A549 (cell line): ENCODE results near the gene NR2E3. TPM values are rescaled to one million over a fixed set of nuclear protein-coding genes. Genes with fewer than 3 reads are reported as not detected.

Experiments
- ATAC-seq, 2 experiments: fragments of 200-7000 bp in 1 of 2; fragments of >200 bp in 1 of 2; cut with Nextera tagmentation in 1 of 2; cut with Tn5 transposase in 1 of 2; 3 replicates each; pipeline versions ENCODE4 v1.8.0 to v1.9.1; 2018 to 2020; ENCODE audit warnings: mild to moderate bottlenecking in 1 of 2, moderate library complexity in 1 of 2
- CTCF ChIA-PET: fragments of 300-600 bp; sonication (Branson Sonifier 250); formaldehyde crosslinking; extraction: SDS; loops from one replicate; lab custom pipeline; 2021; ENCODE audit warnings: antibody characterized with exemption, inconsistent platforms; lab: Yijun Ruan, JAX
- POLR2A ChIA-PET: fragments of 350-600 bp; formaldehyde crosslinking; extraction: SDS; loops from one replicate; lab custom pipeline; 2021; ENCODE audit warnings: antibody characterized with exemption, inconsistent platforms; lab: Yijun Ruan, JAX
- DNase-seq, 2 experiments: peaks; one replicate each; pipeline versions ENCODE4 v3.0.0 to v3.0.0-alpha.2; 2011 to 2016; ENCODE audit warnings: low read depth in 1 of 2, low spot score in 1 of 2
- FAIRE-seq: peaks from 2 replicates; lab custom pipeline; 2011; peaks lifted over from hg19 to GRCh38; lab: Jason Lieb, UNC
- H3K27ac ChIP-seq, 2 experiments: fragments of >200 bp; sonication (Bioruptor Twin); formaldehyde crosslinking; 3 replicates each; pipeline ENCODE4 v1.5.1; 2016 to 2017
- H3K4me1 ChIP-seq: fragments of >200 bp; sonication (Bioruptor Twin); formaldehyde crosslinking; 3 replicates; pipeline ENCODE4 v1.6.1; 2016
- H3K4me2 ChIP-seq: fragments of >200 bp; sonication (Bioruptor Twin); formaldehyde crosslinking; 3 replicates; pipeline ENCODE4 v1.6.1; 2016
- H3K4me3 ChIP-seq: fragments of >200 bp; sonication (Bioruptor Twin); formaldehyde crosslinking; 3 replicates; pipeline ENCODE4 v1.5.1; 2016
- H3K9me3 ChIP-seq: fragments of >200 bp; sonication (Bioruptor Twin); formaldehyde crosslinking; 3 replicates; pipeline ENCODE4 v1.6.1; 2016
- BCL3 ChIP-seq: fragments of >200 bp; sonication (Bioruptor Twin); formaldehyde crosslinking; IDR thresholded peaks from 3 replicates; pipeline ENCODE4 v1.6.1; 2016
- BHLHE40 ChIP-seq: IDR thresholded peaks from 2 replicates; pipeline ENCODE4 v1.6.1; 2012; ENCODE audit warnings: low read depth, low read length, inconsistent platforms
- CBX8 ChIP-seq: fragments of 200-600 bp; sonication (generic); IDR thresholded peaks from 2 replicates; pipeline ENCODE4 v1.6.1; 2016
- CTCF ChIP-seq: fragments of >200 bp; sonication (Bioruptor Twin); formaldehyde crosslinking; IDR thresholded peaks from 3 replicates; pipeline ENCODE4 v1.5.1; 2016
- EHF ChIP-seq: fragments of 250-450 bp; sonication (Bioruptor Pico); IDR thresholded peaks from 2 replicates; pipeline ENCODE4 v1.5.0; 2020; ENCODE audit warnings: mild to moderate bottlenecking
- EHMT2 ChIP-seq: fragments of 200-600 bp; sonication (generic); IDR thresholded peaks from 2 replicates; pipeline ENCODE4 v1.6.1; 2016; ENCODE audit warnings: antibody characterized with exemption, low read depth, mild to moderate bottlenecking, moderate library complexity
- ESRRA ChIP-seq: fragments of 150-350 bp; IDR thresholded peaks from 2 replicates; pipeline ENCODE4 v1.6.1; 2014; ENCODE audit warnings: mild to moderate bottlenecking, low read length, borderline replicate concordance
- FOSB ChIP-seq: fragments of 250-450 bp; sonication (Bioruptor Pico); IDR thresholded peaks from 2 replicates; pipeline ENCODE4 v1.5.0; 2020; ENCODE audit warnings: mild to moderate bottlenecking, moderate library complexity
- FOXS1 ChIP-seq: fragments of 250-450 bp; sonication (Bioruptor Pico); IDR thresholded peaks from 2 replicates; pipeline ENCODE4 v1.5.0; 2020; ENCODE audit warnings: mild to moderate bottlenecking, moderate library complexity
- HEYL ChIP-seq: fragments of 250-450 bp; sonication (Bioruptor Pico); IDR thresholded peaks from 2 replicates; pipeline ENCODE4 v1.8.0; 2021; ENCODE audit warnings: mild to moderate bottlenecking, moderate library complexity
- HOXA7 ChIP-seq: fragments of 250-450 bp; sonication (Bioruptor Pico); IDR thresholded peaks from 2 replicates; pipeline ENCODE4 v1.5.0; 2020; ENCODE audit warnings: mild to moderate bottlenecking, moderate library complexity
- HOXB13 ChIP-seq: fragments of 250-450 bp; sonication (Bioruptor Pico); IDR thresholded peaks from 2 replicates; pipeline ENCODE4 v1.5.0; 2020; ENCODE audit warnings: low read depth, mild to moderate bottlenecking, moderate library complexity
- HOXB5 ChIP-seq: fragments of 250-450 bp; sonication (Bioruptor Pico); IDR thresholded peaks from 2 replicates; pipeline ENCODE4 v1.5.0; 2020; ENCODE audit warnings: mild to moderate bottlenecking, moderate library complexity
- KDM5A ChIP-seq: fragments of 200-600 bp; sonication (generic); IDR thresholded peaks from 2 replicates; pipeline ENCODE4 v1.6.1; 2016; ENCODE audit warnings: antibody characterized with exemption, mild to moderate bottlenecking
- MAX ChIP-seq: IDR thresholded peaks from 2 replicates; pipeline ENCODE4 v1.6.1; 2012
- MAZ ChIP-seq: fragments of 150-350 bp; IDR thresholded peaks from 2 replicates; pipeline ENCODE4 v1.6.1; 2014; ENCODE audit warnings: antibody characterized with exemption, low read depth, low read length, borderline replicate concordance
- NFE2L2 ChIP-seq: fragments of 150-350 bp; conservative IDR thresholded peaks from 2 replicates; pipeline ENCODE4 v1.6.1; 2014; ENCODE audit warnings: low read length
- NR3C1 ChIP-seq: fragments of >200 bp; sonication (Bioruptor Twin); formaldehyde crosslinking; IDR thresholded peaks from 3 replicates; pipeline ENCODE4 v1.6.1; 2017
- RCOR1 ChIP-seq: fragments of 150-350 bp; IDR thresholded peaks from 2 replicates; pipeline ENCODE4 v1.6.1; 2014; ENCODE audit warnings: antibody characterized with exemption, low read length, low read depth
- RFX5 ChIP-seq: fragments of 450-650 bp; IDR thresholded peaks from 2 replicates; pipeline ENCODE4 v1.7.1; 2014; ENCODE audit warnings: antibody characterized with exemption, mild to moderate bottlenecking, moderate library complexity
- SMC3 ChIP-seq: fragments of >200 bp; sonication (Bioruptor Twin); formaldehyde crosslinking; IDR thresholded peaks from 3 replicates; pipeline ENCODE4 v1.6.1; 2018; ENCODE audit warnings: inconsistent platforms
- SREBF2 ChIP-seq: fragments of 450-650 bp; IDR thresholded peaks from 2 replicates; pipeline ENCODE4 v1.6.1; 2014; ENCODE audit warnings: mild to moderate bottlenecking, moderate library complexity
- USF2 ChIP-seq: fragments of 450-650 bp; IDR thresholded peaks from 2 replicates; pipeline ENCODE4 v1.6.1; 2014; ENCODE audit warnings: antibody characterized with exemption
- ZFP36 ChIP-seq: fragments of 450-650 bp; IDR thresholded peaks from 2 replicates; pipeline ENCODE4 v1.6.1; 2014; ENCODE audit warnings: borderline replicate concordance; ENCODE audit not compliant: partially characterized antibody
- ZNF302 ChIP-seq: fragments of 250-450 bp; sonication (Bioruptor Pico); IDR thresholded peaks from 2 replicates; pipeline ENCODE4 v1.9.0; 2021; ENCODE audit warnings: inconsistent platforms, mild to moderate bottlenecking, moderate library complexity
- ZSCAN20 ChIP-seq: fragments of 250-450 bp; sonication (Bioruptor Pico); IDR thresholded peaks from 2 replicates; pipeline ENCODE4 v1.8.0; 2022; ENCODE audit warnings: mild to moderate bottlenecking, moderate library complexity
- WGBS: methylation state at CpG from one replicate; pipeline ENCODE4 v1.1.6; 2017; ENCODE audit errors: missing lambda C conversion rate; 5-methylcytosine and 5-hydroxymethylcytosine counted together
- polyA plus RNA-seq, 4 experiments: library from polyadenylated mRNA; depleted of rRNA in 3 of 4; stranded (reverse); fragments of >200 nt; fragmentation: RNase III in 1 of 4; extraction: RNeasy Plus Mini Kit Qiagen cat#74134 plus additional on column Dnase treatment in 1 of 4; gene quantifications; 2 replicates in 3 of 4; 3 replicates in 1 of 4; pipeline ENCODE4 v1.2.3, GENCODE V29; 2011 to 2017

The NR2E3 gene
- polyA plus RNA-seq, 2 of the 4 experiments (the other 2 are of a cell fraction) = 0.13 to 0.79 TPM

GRCh38 chr15:71786673-71787072 lies 23.7 kb upstream of the NR2E3 start (continued):
- TF ChIP-seq BHLHE40 = no peak
- no peak for TF ChIP-seq FOSB (CRISPR knock-in tag)
- no peak for TF ChIP-seq NR3C1
- TF ChIP-seq HOXB5 (CRISPR knock-in tag) = no peak
- TF ChIP-seq NFE2L2 = no peak

- WGBS = 89% methylated on average over 15 of the region's 15 CpGs
- peak overlapping the region; percentile 7 to 34; a peak in 1 of 6 replicates for H3K27ac ChIP-seq
- no peaks in the 10 kb centered on the region for H3K9me3 ChIP-seq
- no peak for FAIRE-seq
- no peak for ATAC-seq
- peaks cover 32% of the 10 kb centered on the region for H3K4me1 ChIP-seq
- POLR2A ChIA-PET = no interaction called here
- H3K4me2 ChIP-seq = no peak overlapping the region
- TF ChIP-seq SREBF2 (no peak), MAX (no peak; the same call in 1 of the 2 replicates), EHMT2 (0 out of 2 replicates have a peak, but pooled peaks have one; percentile 35), NFE2L2 (no peak), CBX8 (no peak)
- TF ChIP-seq, all 56 proteins: peak for 1
- CTCF ChIA-PET = interaction anchor here (0.6 to 10.0 kb wide), 5 partner anchors 9 to 347 kb away, joined by 3 to 119 read pairs (median 39); no protein-coding TSS in a partner anchor
- DNase-seq = no peak
- no peak overlapping the region for H3K4me3 ChIP-seq
Measured at GRCh38 chr15:71788646-71789579, 21.4 kb upstream of the NR2E3 start.

- Histone ChIP-seq H3K27ac (peak overlapping the region; percentile 64 to 83; a peak in 5 of 6 replicates), H3K4me3 (no peak overlapping the region), H3K4me2 (peak overlapping the region; percentile 25; the same call in 1 of the 3 replicates), H3K9me3 (no peaks in the 10 kb centered on the region), H3K4me1 (peaks cover 32% of the 10 kb centered on the region)
- TF ChIP-seq KDM5A = no peak
- TF ChIP-seq ESRRA = no peak
- TF ChIP-seq HEYL (CRISPR knock-in tag) = no peak
- TF ChIP-seq ZSCAN20 (CRISPR knock-in tag) = no peak
- no peak for TF ChIP-seq CTCF
- TF ChIP-seq ZFP36 = no peak
- no peak for TF ChIP-seq FOXS1 (CRISPR knock-in tag)
- TF ChIP-seq BCL3 = no peak
- TF ChIP-seq HOXB13 (CRISPR knock-in tag) = no peak
- TF ChIP-seq ZNF302 (CRISPR knock-in tag) = no peak
- TF ChIP-seq EHF (CRISPR knock-in tag) = no peak
- no peak for TF ChIP-seq RCOR1
- TF ChIP-seq RFX5 = no peak
- TF ChIP-seq USF2 = no peak
- no peak for TF ChIP-seq HOXA7 (CRISPR knock-in tag)
- TF ChIP-seq SMC3 = no peak
- TF ChIP-seq MAZ = no peak
- CTCF ChIA-PET = interaction anchor here (2.2 to 10.0 kb wide), 4 partner anchors 9 to 366 kb away, joined by 9 to 119 read pairs (median 51); no protein-coding TSS in a partner anchor
- POLR2A ChIA-PET = interaction anchor here (0.6 kb wide), 1 partner anchor 46 kb away, joined by 3 read pairs; no protein-coding TSS in a partner anchor
- DNase-seq = no peak
- 92% methylated on average over 6 of the region's 6 CpGs for WGBS
- ATAC-seq = no peak
- no peak for FAIRE-seq
Measured at GRCh38 chr15:71789616-71790015, 20.7 kb upstream of the NR2E3 start.
